Measurements from ENCODE around the gene ADTRP. TPM values are rescaled to one million over a fixed set of nuclear protein-coding genes. Genes with fewer than 3 reads are reported as not detected.

The ADTRP gene
- total RNA-seq, 2 experiments from 2014 or later = not detected

DNA sequence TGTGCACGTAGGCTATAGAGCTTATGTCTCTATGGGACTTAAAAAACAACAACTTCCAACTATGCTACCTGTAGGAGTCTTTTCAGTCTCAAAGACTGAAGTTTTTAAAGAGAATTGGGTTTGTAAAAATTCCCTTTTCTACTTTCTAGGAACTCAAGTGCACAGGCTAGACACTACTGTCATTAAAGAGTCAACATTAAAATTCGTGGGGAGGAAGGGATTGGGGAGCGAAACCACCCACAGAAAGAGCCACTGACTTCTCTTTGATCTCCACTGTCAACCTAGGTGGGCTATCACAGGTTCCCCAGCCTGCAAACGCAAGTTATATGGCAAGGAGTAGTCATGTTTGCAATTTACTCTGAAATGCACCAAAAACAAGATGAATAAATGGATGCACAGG is 37.7 kb downstream of the ADTRP start:
- no TSS peak for BruUV-seq (replicated peaks)
- Histone ChIP-seq H3K4me3 (ENCODE audit: low read depth, low read length, poor library complexity, severe bottlenecking) (no peak overlapping the region), H3K4me2 (ENCODE audit: low read length) (no peak overlapping the region), H4K20me1 (ENCODE audit: insufficient read depth, low read length) (no peaks in the 10 kb centered on the region), H3K36me3 (ENCODE audit: insufficient read depth, low read length) (no peaks in the 10 kb centered on the region), H2AFZ (ENCODE audit: low read length) (no peak overlapping the region), H3K79me2 (ENCODE audit: insufficient read depth, low read depth, low read length) (no peaks in the 10 kb centered on the region), H3K9me3 (ENCODE audit: low read length) (no peaks in the 10 kb centered on the region), H3K9me2 (ENCODE audit: insufficient read depth, low read length) (no peaks in the 10 kb centered on the region), H3K27ac (ENCODE audit: low read depth, low read length, poor library complexity, severe bottlenecking) (no peak overlapping the region), H3K4me1 (ENCODE audit: insufficient read depth, low read length, poor library complexity, severe bottlenecking) (no peaks in the 10 kb centered on the region)
- no peak for DNase-seq (ENCODE audit: low spot score)
- POLR2A ChIA-PET = interaction anchor here (0.7 kb wide), 1 partner anchor 27 kb away, joined by 4 read pairs; no protein-coding TSS in a partner anchor
- CTCF ChIA-PET (ENCODE audit: unreplicated experiment) = no interaction called here
- TF ChIP-seq, protein P1, sequence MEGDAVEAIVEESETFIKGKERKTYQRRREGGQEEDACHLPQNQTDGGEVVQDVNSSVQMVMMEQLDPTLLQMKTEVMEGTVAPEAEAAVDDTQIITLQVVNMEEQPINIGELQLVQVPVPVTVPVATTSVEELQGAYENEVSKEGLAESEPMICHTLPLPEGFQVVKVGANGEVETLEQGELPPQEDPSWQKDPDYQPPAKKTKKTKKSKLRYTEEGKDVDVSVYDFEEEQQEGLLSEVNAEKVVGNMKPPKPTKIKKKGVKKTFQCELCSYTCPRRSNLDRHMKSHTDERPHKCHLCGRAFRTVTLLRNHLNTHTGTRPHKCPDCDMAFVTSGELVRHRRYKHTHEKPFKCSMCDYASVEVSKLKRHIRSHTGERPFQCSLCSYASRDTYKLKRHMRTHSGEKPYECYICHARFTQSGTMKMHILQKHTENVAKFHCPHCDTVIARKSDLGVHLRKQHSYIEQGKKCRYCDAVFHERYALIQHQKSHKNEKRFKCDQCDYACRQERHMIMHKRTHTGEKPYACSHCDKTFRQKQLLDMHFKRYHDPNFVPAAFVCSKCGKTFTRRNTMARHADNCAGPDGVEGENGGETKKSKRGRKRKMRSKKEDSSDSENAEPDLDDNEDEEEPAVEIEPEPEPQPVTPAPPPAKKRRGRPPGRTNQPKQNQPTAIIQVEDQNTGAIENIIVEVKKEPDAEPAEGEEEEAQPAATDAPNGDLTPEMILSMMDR (conservative IDR thresholded peaks at IDR 0.05; ENCODE audit: low read length) = no peak
- no peak for TF ChIP-seq EZH2phosphoT487 (IDR thresholded peaks at IDR 0.05; ENCODE audit: borderline replicate concordance, low read depth, low read length)
- intact Hi-C loops (cut with micrococcal nuclease; ENCODE audit: unreplicated experiment) = no loop called here

DNA sequence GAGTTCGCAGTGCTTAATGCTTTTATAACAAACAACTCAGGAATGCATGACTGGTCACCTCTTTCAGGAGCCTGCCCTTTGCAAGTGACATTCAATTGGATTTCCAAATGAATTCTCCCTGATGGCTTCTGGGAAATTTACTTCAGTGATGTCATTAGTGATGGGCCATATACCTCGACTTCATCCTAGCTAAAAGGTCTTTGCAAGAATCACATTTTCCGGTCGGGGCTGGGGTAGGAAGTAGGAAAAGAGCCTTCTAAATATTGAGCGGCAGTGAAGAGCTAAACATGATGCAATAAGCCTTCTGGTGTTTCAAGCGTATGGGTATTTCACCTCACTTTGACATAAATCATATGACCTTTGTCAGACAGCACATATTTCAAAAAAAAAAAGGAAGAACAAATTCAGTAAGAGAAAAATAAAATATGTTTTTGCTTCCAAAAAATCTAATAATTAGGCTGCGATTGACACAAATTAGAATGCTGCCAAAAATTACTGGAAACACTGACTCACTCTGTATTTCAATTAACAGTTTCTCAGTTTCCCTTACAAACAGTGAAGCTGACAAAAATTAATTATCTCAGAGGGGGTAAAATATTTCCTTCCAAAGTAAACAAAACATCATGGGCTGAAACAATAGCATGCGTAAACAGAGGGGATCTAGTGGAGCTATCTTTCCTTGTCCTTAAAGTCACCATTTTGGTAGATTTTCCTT is 39.8 kb downstream of the ADTRP start:
- H3K4me1 ChIP-seq (ENCODE audit: insufficient read depth, low read length, poor library complexity, severe bottlenecking) = no peaks in the 10 kb centered on the region
- no peaks in the 10 kb centered on the region for H3K36me3 ChIP-seq (ENCODE audit: insufficient read depth, low read length)
- ChIA-PET POLR2A (no interaction called here), CTCF (ENCODE audit: unreplicated experiment) (no interaction called here)
- no peak for TF ChIP-seq EZH2phosphoT487 (IDR thresholded peaks at IDR 0.05; ENCODE audit: borderline replicate concordance, low read depth, low read length)
- H3K79me2 ChIP-seq (ENCODE audit: insufficient read depth, low read depth, low read length) = no peaks in the 10 kb centered on the region
- H3K27ac ChIP-seq (ENCODE audit: low read depth, low read length, poor library complexity, severe bottlenecking) = no peak overlapping the region
- H3K9me3 ChIP-seq (ENCODE audit: low read length) = no peaks in the 10 kb centered on the region
- H3K4me3 ChIP-seq (ENCODE audit: low read depth, low read length, poor library complexity, severe bottlenecking) = no peak overlapping the region
- no peak for DNase-seq (ENCODE audit: low spot score)
- intact Hi-C loops (cut with micrococcal nuclease; ENCODE audit: unreplicated experiment) = no loop called here
- no peak overlapping the region for H3K4me2 ChIP-seq (ENCODE audit: low read length)
- BruUV-seq (replicated peaks) = no TSS peak
- H3K9me2 ChIP-seq (ENCODE audit: insufficient read depth, low read length) = no peaks in the 10 kb centered on the region
- no peak overlapping the region for H2AFZ ChIP-seq (ENCODE audit: low read length)
- no peaks in the 10 kb centered on the region for H4K20me1 ChIP-seq (ENCODE audit: insufficient read depth, low read length)

DNA sequence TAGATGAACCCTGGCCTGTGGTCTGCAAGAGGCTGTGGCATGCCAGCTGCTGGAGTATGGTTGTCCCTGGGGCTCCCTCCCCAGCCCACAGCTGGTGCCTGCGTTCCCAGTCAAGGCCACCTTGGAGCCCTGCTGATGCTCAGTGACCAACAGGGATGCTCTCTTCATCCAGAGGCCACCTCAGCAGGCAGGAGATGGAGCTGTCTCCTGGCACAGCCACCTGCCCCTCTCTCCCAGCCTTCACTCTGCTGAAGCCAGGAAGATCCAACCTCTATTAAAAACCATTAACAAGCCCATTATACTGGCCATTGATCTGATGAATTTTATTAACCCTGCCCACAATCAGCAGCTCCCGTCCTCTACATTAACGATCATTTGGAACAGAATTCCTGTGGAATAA is 40.4 kb downstream of the ADTRP start:
- POLR2A ChIA-PET = no interaction called here
- H3K4me1 ChIP-seq (ENCODE audit: insufficient read depth, low read length, poor library complexity, severe bottlenecking) = no peaks in the 10 kb centered on the region
- intact Hi-C loops (cut with micrococcal nuclease; ENCODE audit: unreplicated experiment) = no loop called here
- H3K4me2 ChIP-seq (ENCODE audit: low read length) = no peak overlapping the region
- CTCF ChIA-PET (ENCODE audit: unreplicated experiment) = no interaction called here
- TF ChIP-seq EZH2phosphoT487 (IDR thresholded peaks at IDR 0.05; ENCODE audit: borderline replicate concordance, low read depth, low read length) = no peak
- no peak overlapping the region for H3K27ac ChIP-seq (ENCODE audit: low read depth, low read length, poor library complexity, severe bottlenecking)
- no TSS peak for BruUV-seq (replicated peaks)
- no peak overlapping the region for H3K4me3 ChIP-seq (ENCODE audit: low read depth, low read length, poor library complexity, severe bottlenecking)
- H3K36me3 ChIP-seq (ENCODE audit: insufficient read depth, low read length) = no peaks in the 10 kb centered on the region
- no peaks in the 10 kb centered on the region for H4K20me1 ChIP-seq (ENCODE audit: insufficient read depth, low read length)
- H3K9me2 ChIP-seq (ENCODE audit: insufficient read depth, low read length) = no peaks in the 10 kb centered on the region
- H3K79me2 ChIP-seq (ENCODE audit: insufficient read depth, low read depth, low read length) = no peaks in the 10 kb centered on the region
- H3K9me3 ChIP-seq (ENCODE audit: low read length) = no peaks in the 10 kb centered on the region
- no peak for DNase-seq (ENCODE audit: low spot score)
- no peak overlapping the region for H2AFZ ChIP-seq (ENCODE audit: low read length)

All from OCI-LY7 (cell line).